ENCODE measurements around the gene TRABD2B. TPM values are rescaled to one million over a fixed set of nuclear protein-coding genes. Genes with fewer than 3 reads are reported as not detected.

The TRABD2B gene
- total RNA-seq, 1 experiment from 2014 or later: 0.96 TPM

GRCh38 chr1:47934243-47934805 is 62.9 kb downstream of the TRABD2B start:
- CTCF ChIA-PET: interaction anchor here (0.6 to 1.0 kb wide), 3 partner anchors 23 to 195 kb away, joined by 3 to 4 read pairs (median 3); no protein-coding TSS in a partner anchor
- peak; percentile 84 for DNase-seq (ENCODE audit: unreplicated experiment)
- Mint-ChIP-seq H3K4me3 (ENCODE audit: unreplicated experiment) (no peak overlapping the region), H3K27ac (ENCODE audit: low read depth, unreplicated experiment) (no peak overlapping the region), H3K4me1 (ENCODE audit: insufficient read depth, unreplicated experiment) (peaks cover 49% of the 10 kb centered on the region), H3K9me3 (ENCODE audit: unreplicated experiment) (peaks cover 7% of the 10 kb centered on the region), H3K27me3 (ENCODE audit: insufficient read depth, unreplicated experiment) (no peaks in the 10 kb centered on the region), H3K36me3 (ENCODE audit: insufficient read depth, unreplicated experiment) (no peaks in the 10 kb centered on the region)
- POLR2A ChIA-PET: interaction anchor here (0.5 to 2.0 kb wide), 10 partner anchors 14 to 600 kb away, joined by 3 to 6 read pairs (median 4); no protein-coding TSS in a partner anchor
- BruUV-seq (replicated peaks): no TSS peak
- TF ChIP-seq CTCF (IDR thresholded peaks at IDR 0.05; ENCODE audit: unreplicated experiment): no peak
- intact Hi-C loops (cut with micrococcal nuclease): loop anchor here (5.0 kb wide), 1 partner anchor 128 kb away; no protein-coding TSS in a partner anchor

GRCh38 chr1:47932743-47933142 is 64.4 kb downstream of the TRABD2B start:
- ChIA-PET CTCF (interaction anchor here (0.7 to 2.8 kb wide), 9 partner anchors 12 to 195 kb away, joined by 3 to 17 read pairs (median 3); no protein-coding TSS in a partner anchor), POLR2A (interaction anchor here (1.0 to 1.2 kb wide), 2 partner anchors 26 to 197 kb away, joined by 3 to 6 read pairs; no protein-coding TSS in a partner anchor)
- H3K36me3 Mint-ChIP-seq (ENCODE audit: insufficient read depth, unreplicated experiment): no peaks in the 10 kb centered on the region
- no peak for DNase-seq (ENCODE audit: unreplicated experiment)
- H3K9me3 Mint-ChIP-seq (ENCODE audit: unreplicated experiment): peaks cover 7% of the 10 kb centered on the region
- H3K4me3 Mint-ChIP-seq (ENCODE audit: unreplicated experiment): no peak overlapping the region
- TF ChIP-seq CTCF (IDR thresholded peaks at IDR 0.05; ENCODE audit: unreplicated experiment): no peak
- no peaks in the 10 kb centered on the region for H3K27me3 Mint-ChIP-seq (ENCODE audit: insufficient read depth, unreplicated experiment)
- peaks cover 42% of the 10 kb centered on the region for H3K4me1 Mint-ChIP-seq (ENCODE audit: insufficient read depth, unreplicated experiment)
- no TSS peak for BruUV-seq (replicated peaks)
- intact Hi-C loops (cut with micrococcal nuclease): loop anchor here (5.0 kb wide), 1 partner anchor 130 kb away; no protein-coding TSS in a partner anchor
- H3K27ac Mint-ChIP-seq (ENCODE audit: low read depth, unreplicated experiment): no peak overlapping the region

GRCh38 chr1:47931395-47931794 is 65.8 kb downstream of the TRABD2B start:
- ChIA-PET POLR2A (interaction anchor here (1.0 kb wide), 1 partner anchor 193 kb away, joined by 3 read pairs; no protein-coding TSS in a partner anchor), CTCF (interaction anchor here (0.6 to 2.8 kb wide), 9 partner anchors 9 to 597 kb away, joined by 3 to 17 read pairs (median 4); no protein-coding TSS in a partner anchor)
- DNase-seq (ENCODE audit: unreplicated experiment): peak; percentile 76
- no peaks in the 10 kb centered on the region for H3K36me3 Mint-ChIP-seq (ENCODE audit: insufficient read depth, unreplicated experiment)
- H3K27ac Mint-ChIP-seq (ENCODE audit: low read depth, unreplicated experiment): peak overlapping the region; percentile 16
- intact Hi-C loops (cut with micrococcal nuclease): loop anchor here (1.0 to 5.0 kb wide), 2 partner anchors 131 to 193 kb away; no protein-coding TSS in a partner anchor
- peaks cover 47% of the 10 kb centered on the region for H3K4me1 Mint-ChIP-seq (ENCODE audit: insufficient read depth, unreplicated experiment)
- no peaks in the 10 kb centered on the region for H3K27me3 Mint-ChIP-seq (ENCODE audit: insufficient read depth, unreplicated experiment)
- peak; percentile 43 for TF ChIP-seq CTCF (IDR thresholded peaks at IDR 0.05; ENCODE audit: unreplicated experiment)
- no TSS peak for BruUV-seq (replicated peaks)
- H3K4me3 Mint-ChIP-seq (ENCODE audit: unreplicated experiment): no peak overlapping the region
- peaks cover 7% of the 10 kb centered on the region for H3K9me3 Mint-ChIP-seq (ENCODE audit: unreplicated experiment)

- TF ChIP-seq CTCF (IDR thresholded peaks at IDR 0.05; ENCODE audit: unreplicated experiment): no peak
- ChIA-PET CTCF (interaction anchor here (0.7 to 2.8 kb wide), 7 partner anchors 14 to 596 kb away, joined by 3 to 17 read pairs (median 5); no protein-coding TSS in a partner anchor), POLR2A (interaction anchor here (0.7 kb wide), 1 partner anchor 1231 kb away, joined by 3 read pairs; no protein-coding TSS in a partner anchor)
- Mint-ChIP-seq H3K4me3 (ENCODE audit: unreplicated experiment) (no peak overlapping the region), H3K27ac (ENCODE audit: low read depth, unreplicated experiment) (peak overlapping the region; percentile 16), H3K4me1 (ENCODE audit: insufficient read depth, unreplicated experiment) (peaks cover 48% of the 10 kb centered on the region), H3K27me3 (ENCODE audit: insufficient read depth, unreplicated experiment) (no peaks in the 10 kb centered on the region), H3K9me3 (ENCODE audit: unreplicated experiment) (peaks cover 7% of the 10 kb centered on the region), H3K36me3 (ENCODE audit: insufficient read depth, unreplicated experiment) (no peaks in the 10 kb centered on the region)
- intact Hi-C loops (cut with micrococcal nuclease): loop anchor here (5.0 kb wide), 1 partner anchor 132 kb away; no protein-coding TSS in a partner anchor
- DNase-seq (ENCODE audit: unreplicated experiment): no peak
- BruUV-seq (replicated peaks): no TSS peak
These were observed 66.9 kb downstream of the TRABD2B start for GRCh38 chr1:47930210-47930840.
